ENCODE measurements around the gene LCLAT1.

LCLAT1 gene

GRCh38 chr2:30502310-30502709 lies 55.3 kb downstream of the LCLAT1 start:
- Histone ChIP-seq H3K27ac (ENCODE audit: low read depth, low read length) (no peak overlapping the region), H3K9me2 (replicated peaks; ENCODE audit: insufficient read depth, low read length) (no peaks in the 10 kb centered on the region), H3K4me2 (ENCODE audit: low read depth, low read length, poor library complexity, severe bottlenecking) (no peak overlapping the region), H3K79me2 (ENCODE audit: insufficient read depth, low read length) (peaks cover 5% of the 10 kb centered on the region; the same call in 1 of the 2 replicates), H3F3A (ENCODE audit: insufficient read depth) (no peaks in the 10 kb centered on the region), H2AFZ (ENCODE audit: low read depth, low read length, severe bottlenecking) (no peak overlapping the region), H3K9ac (ENCODE audit: low read length) (no peak overlapping the region), H3K27me3 (ENCODE audit: low read length) (no peaks in the 10 kb centered on the region), H4K20me1 (ENCODE audit: low read depth, low read length) (no peaks in the 10 kb centered on the region), H3K4me3 (ENCODE audit: insufficient read depth, low read length, poor library complexity, severe bottlenecking) (no peak overlapping the region), H3K36me3 (ENCODE audit: low read length) (peaks cover 9% of the 10 kb centered on the region; the same call in 1 of the 2 replicates), H3K9me3 (ENCODE audit: insufficient read depth, low read length) (peaks cover 23% of the 10 kb centered on the region; the same call in 1 of the 2 replicates)
- no peak for TF ChIP-seq EZH2phosphoT487 (conservative IDR thresholded peaks at IDR 0.05; ENCODE audit: low read length)
- no peak for TF ChIP-seq CTCF (IDR thresholded peaks at IDR 0.05; ENCODE audit: insufficient read depth, low read length, poor library complexity, severe bottlenecking)

DNA sequence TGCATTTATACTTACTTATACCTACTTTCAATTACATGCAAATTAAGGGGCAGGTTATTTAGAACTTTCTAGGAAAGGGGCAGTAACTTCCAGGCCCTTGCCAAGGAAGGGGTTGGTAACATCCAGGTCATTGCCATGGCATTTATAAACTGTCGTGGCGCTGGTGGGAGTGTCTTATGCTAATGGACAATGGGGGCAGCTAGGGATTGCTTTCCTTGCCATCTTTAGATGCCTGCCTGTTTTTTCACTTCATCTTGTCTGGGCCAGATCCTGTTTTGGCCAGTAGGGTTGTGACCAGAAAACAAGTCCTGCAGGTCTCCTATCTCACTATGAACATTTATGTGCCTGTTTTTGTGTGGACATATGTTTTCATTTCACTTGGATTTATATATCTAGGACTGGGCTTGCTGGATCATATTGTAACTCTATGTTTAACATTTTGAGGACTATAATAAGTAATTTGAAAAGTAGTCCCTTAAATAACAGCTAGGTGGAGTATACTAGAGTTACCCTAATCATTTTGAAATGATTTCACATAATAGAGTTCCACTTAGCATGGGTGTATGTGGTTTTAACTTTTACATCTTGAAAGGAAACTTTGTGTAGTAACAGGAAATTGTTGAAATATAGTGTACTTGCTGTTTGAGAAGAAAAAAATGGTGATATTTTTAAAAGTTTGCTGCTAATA lies 56.1 kb downstream of the LCLAT1 start:
- H4K20me1 ChIP-seq (ENCODE audit: low read depth, low read length): no peaks in the 10 kb centered on the region
- no peak for TF ChIP-seq EZH2phosphoT487 (conservative IDR thresholded peaks at IDR 0.05; ENCODE audit: low read length)
- TF ChIP-seq CTCF (IDR thresholded peaks at IDR 0.05; ENCODE audit: insufficient read depth, low read length, poor library complexity, severe bottlenecking): no peak
- H3K79me2 ChIP-seq (ENCODE audit: insufficient read depth, low read length): no peaks in the 10 kb centered on the region; the same call in 1 of the 2 replicates
- no peak overlapping the region for H3K9ac ChIP-seq (ENCODE audit: low read length)
- H3K36me3 ChIP-seq (ENCODE audit: low read length): peaks cover 9% of the 10 kb centered on the region; the same call in 1 of the 2 replicates
- no peak overlapping the region for H2AFZ ChIP-seq (ENCODE audit: low read depth, low read length, severe bottlenecking)
- no peaks in the 10 kb centered on the region for H3K9me2 ChIP-seq (replicated peaks; ENCODE audit: insufficient read depth, low read length)
- H3K9me3 ChIP-seq (ENCODE audit: insufficient read depth, low read length): peaks cover 16% of the 10 kb centered on the region; the same call in 1 of the 2 replicates
- no peak overlapping the region for H3K4me3 ChIP-seq (ENCODE audit: insufficient read depth, low read length, poor library complexity, severe bottlenecking)
- H3K4me2 ChIP-seq (ENCODE audit: low read depth, low read length, poor library complexity, severe bottlenecking): no peak overlapping the region
- H3F3A ChIP-seq (ENCODE audit: insufficient read depth): no peaks in the 10 kb centered on the region
- no peak overlapping the region for H3K27ac ChIP-seq (ENCODE audit: low read depth, low read length)
- H3K27me3 ChIP-seq (ENCODE audit: low read length): no peaks in the 10 kb centered on the region

GRCh38 chr2:30503695-30504052 lies 56.6 kb downstream of the LCLAT1 start:
- Histone ChIP-seq H3K4me2 (ENCODE audit: low read depth, low read length, poor library complexity, severe bottlenecking) (no peak overlapping the region), H3K36me3 (ENCODE audit: low read length) (peaks cover 9% of the 10 kb centered on the region; the same call in 1 of the 2 replicates), H3K4me3 (ENCODE audit: insufficient read depth, low read length, poor library complexity, severe bottlenecking) (no peak overlapping the region), H3K9me3 (ENCODE audit: insufficient read depth, low read length) (peaks cover 10% of the 10 kb centered on the region; the same call in 1 of the 2 replicates), H4K20me1 (ENCODE audit: low read depth, low read length) (no peaks in the 10 kb centered on the region), H3K27ac (ENCODE audit: low read depth, low read length) (no peak overlapping the region), H3K79me2 (ENCODE audit: insufficient read depth, low read length) (no peaks in the 10 kb centered on the region), H3K9ac (ENCODE audit: low read length) (no peak overlapping the region), H3K9me2 (replicated peaks; ENCODE audit: insufficient read depth, low read length) (no peaks in the 10 kb centered on the region), H3K27me3 (ENCODE audit: low read length) (no peaks in the 10 kb centered on the region), H3F3A (ENCODE audit: insufficient read depth) (no peaks in the 10 kb centered on the region), H2AFZ (ENCODE audit: low read depth, low read length, severe bottlenecking) (no peak overlapping the region)
- TF ChIP-seq EZH2phosphoT487 (conservative IDR thresholded peaks at IDR 0.05; ENCODE audit: low read length): no peak
- no peak for TF ChIP-seq CTCF (IDR thresholded peaks at IDR 0.05; ENCODE audit: insufficient read depth, low read length, poor library complexity, severe bottlenecking)
